GM12892 (cell line): Measurements from ENCODE around the gene CYP1A2.

ENCODE experiments used
- POLR2A ChIP-seq: IDR thresholded peaks from 2 replicates; pipeline ENCODE4 v1.6.1; 2011; ENCODE audit warnings: low read depth, low read length, control low read depth
- POLR2AphosphoS5 ChIP-seq: IDR thresholded peaks from 2 replicates; pipeline ENCODE4 v1.6.1; 2011; ENCODE audit warnings: low read depth, low read length, control low read depth

- TF ChIP-seq POLR2A (no peak), POLR2AphosphoS5 (no peak)
Measured at GRCh38 chr15:74724570-74725224, 23.9 kb upstream of the CYP1A2 start.
